Liver (tissue), 9 donors: ENCODE measurements around the gene DPYD. TPM values are rescaled to one million over a fixed set of nuclear protein-coding genes. Genes with fewer than 3 reads are reported as not detected.

Experiments used
- DNase-seq: peaks from one replicate; pipeline ENCODE4 v3.0.0-alpha.2; 2017; ENCODE audit warnings: low spot score
- H3K27ac ChIP-seq, 2 donors: one replicate each; pipeline ENCODE4 v1.7.0; 2013; ENCODE audit warnings: inconsistent platforms in 2 of 2, low read length in 2 of 2, control low read depth in 1 of 2, low read depth in 1 of 2, mild to moderate bottlenecking in 1 of 2
- H3K27me3 ChIP-seq, 4 donors: one replicate each; pipeline versions ENCODE4 v1.6.1 to v1.7.0; 2013; ENCODE audit warnings: low read length in 3 of 4, inconsistent platforms in 1 of 4, mild to moderate bottlenecking in 1 of 4, moderate library complexity in 1 of 4; ENCODE audit not compliant: control insufficient read depth in 4 of 4, insufficient read depth in 4 of 4
- H3K36me3 ChIP-seq, 4 donors: one replicate each; pipeline versions ENCODE4 v1.6.1 to v1.7.0; 2013; ENCODE audit warnings: low read length in 3 of 4, mild to moderate bottlenecking in 3 of 4, low read depth in 1 of 4, moderate library complexity in 1 of 4; ENCODE audit not compliant: control insufficient read depth in 4 of 4, insufficient read depth in 3 of 4
- H3K4me1 ChIP-seq, 4 donors: one replicate each; pipeline versions ENCODE4 v1.6.1 to v1.7.0; 2013; ENCODE audit warnings: low read length in 3 of 4, mild to moderate bottlenecking in 3 of 4, moderate library complexity in 1 of 4; ENCODE audit not compliant: control insufficient read depth in 4 of 4, insufficient read depth in 4 of 4
- H3K4me3 ChIP-seq, 3 donors: one replicate each; pipeline versions ENCODE4 v1.6.1 to v1.7.0; 2013; ENCODE audit warnings: low read length in 3 of 3, control low read depth in 1 of 3, low read depth in 1 of 3, mild to moderate bottlenecking in 1 of 3
- H3K9ac ChIP-seq, 2 donors: one replicate each; pipeline ENCODE4 v1.7.0; 2013; ENCODE audit warnings: low read length in 2 of 2, mild to moderate bottlenecking in 2 of 2, moderate library complexity in 2 of 2, control low read depth in 1 of 2, low read depth in 1 of 2
- H3K9me3 ChIP-seq, 4 donors: one replicate each; pipeline versions ENCODE4 v1.6.1 to v1.7.0; 2013; ENCODE audit warnings: low read length in 3 of 4; ENCODE audit not compliant: control insufficient read depth in 4 of 4
- HNF4A ChIP-seq, 2 donors: conservative IDR thresholded peaks; 2 replicates each; pipeline ENCODE4 v1.6.1; 2016; ENCODE audit warnings: antibody characterized with exemption in 2 of 2, mild to moderate bottlenecking in 2 of 2
- HNF4G ChIP-seq: IDR thresholded peaks from 2 replicates; pipeline ENCODE4 v1.6.1; 2016; ENCODE audit warnings: antibody characterized with exemption
- JUND ChIP-seq, 2 donors: IDR thresholded peaks; 2 replicates each; pipeline ENCODE4 v1.6.1; 2016; ENCODE audit warnings: antibody characterized with exemption in 2 of 2
- RAD21 ChIP-seq, 2 donors: IDR thresholded peaks; 2 replicates each; pipeline ENCODE4 v1.6.1; 2016; ENCODE audit warnings: antibody characterized with exemption in 2 of 2, mild to moderate bottlenecking in 2 of 2
- SP1 ChIP-seq: IDR thresholded peaks from 2 replicates; pipeline ENCODE4 v1.6.1; 2018; ENCODE audit warnings: antibody characterized with exemption, mild to moderate bottlenecking
- YY1 ChIP-seq: IDR thresholded peaks from 2 replicates; pipeline ENCODE4 v1.6.1; 2016; ENCODE audit warnings: antibody characterized with exemption, mild to moderate bottlenecking
- WGBS: extraction: QIAGEN DNeasy Blood & Tissue Kit; methylation state at CpG from one replicate; pipeline ENCODE4 v1.1.7; 2013; 5-methylcytosine and 5-hydroxymethylcytosine counted together
- polyA plus RNA-seq, 2 donors: library from polyadenylated mRNA; stranded (reverse) in 1 of 2; unstranded in 1 of 2; fragments of 200-250 nt in 1 of 2; fragments of >200 nt in 1 of 2; fragmentation: Nextera tagmentation in 1 of 2; extraction: Ambion mirVana in 1 of 2; gene quantifications; one replicate each; pipeline versions ENCODE4 v1.2.1 to v1.2.3, GENCODE V29; 2013 to 2015
- total RNA-seq, 2 donors: library from RNA; depleted of rRNA; stranded (reverse); fragments of >200 nt; gene quantifications; one replicate each; pipeline ENCODE4 v1.2.3, GENCODE V29; 2014
- TF ChIP-seq, protein P1 (sequence below): IDR thresholded peaks from 2 replicates; pipeline ENCODE4 v1.6.1; 2016; ENCODE audit warnings: antibody characterized with exemption
- TF ChIP-seq, protein P2 (sequence below): IDR thresholded peaks from 2 replicates; pipeline ENCODE4 v1.6.1; 2016; ENCODE audit warnings: antibody characterized with exemption, mild to moderate bottlenecking
- TF ChIP-seq, protein P3 (sequence below): IDR thresholded peaks from 2 replicates; pipeline ENCODE4 v1.6.1; 2016; ENCODE audit warnings: antibody characterized with exemption
- donor health status: healthy.
- donor health status: healthy.
- donor health status: healthy.
- donor health status: healthy.
- donor health status: healthy.

The DPYD gene
- total and polyA plus RNA-seq, 4 donors, result 16.2 to 142 (median 47.0) TPM

DNA sequence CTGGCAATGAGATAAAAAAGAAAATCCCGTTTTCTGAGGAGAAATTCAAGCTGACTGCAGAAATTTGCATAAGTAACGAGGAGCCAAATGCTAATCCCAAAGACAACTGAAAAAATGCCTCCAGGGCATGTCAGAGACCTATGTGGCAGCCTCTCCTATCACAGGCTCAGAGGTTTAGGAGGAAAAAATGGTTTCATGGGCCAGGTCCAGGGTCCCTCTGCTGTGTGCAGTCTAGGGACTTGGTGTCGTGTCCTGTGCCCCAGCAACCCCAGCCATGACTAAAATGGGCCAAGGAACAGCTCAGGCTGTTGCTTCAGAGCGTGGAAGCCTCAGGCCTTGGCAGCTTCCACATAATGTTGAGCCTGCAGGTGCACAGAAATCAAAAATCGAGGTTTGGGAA lies 456.5 kb downstream of the DPYD start:
- peaks cover 0 to 5% (median 0%) of the 10 kb centered on the region in 4 donors for H3K4me1 ChIP-seq
- no peak for DNase-seq
- peaks cover 0 to 3% (median 1%) of the 10 kb centered on the region in 4 donors for H3K36me3 ChIP-seq
- H3K9me3 ChIP-seq, result peaks cover 0 to 5% (median 0%) of the 10 kb centered on the region in 4 donors
- TF ChIP-seq JUND (IDR thresholded peaks at IDR 0.05) (no peak), HNF4A (conservative IDR thresholded peaks at IDR 0.05) (no peak), HNF4G (no peak), SP1 (no peak)
- TF ChIP-seq, protein P1, sequence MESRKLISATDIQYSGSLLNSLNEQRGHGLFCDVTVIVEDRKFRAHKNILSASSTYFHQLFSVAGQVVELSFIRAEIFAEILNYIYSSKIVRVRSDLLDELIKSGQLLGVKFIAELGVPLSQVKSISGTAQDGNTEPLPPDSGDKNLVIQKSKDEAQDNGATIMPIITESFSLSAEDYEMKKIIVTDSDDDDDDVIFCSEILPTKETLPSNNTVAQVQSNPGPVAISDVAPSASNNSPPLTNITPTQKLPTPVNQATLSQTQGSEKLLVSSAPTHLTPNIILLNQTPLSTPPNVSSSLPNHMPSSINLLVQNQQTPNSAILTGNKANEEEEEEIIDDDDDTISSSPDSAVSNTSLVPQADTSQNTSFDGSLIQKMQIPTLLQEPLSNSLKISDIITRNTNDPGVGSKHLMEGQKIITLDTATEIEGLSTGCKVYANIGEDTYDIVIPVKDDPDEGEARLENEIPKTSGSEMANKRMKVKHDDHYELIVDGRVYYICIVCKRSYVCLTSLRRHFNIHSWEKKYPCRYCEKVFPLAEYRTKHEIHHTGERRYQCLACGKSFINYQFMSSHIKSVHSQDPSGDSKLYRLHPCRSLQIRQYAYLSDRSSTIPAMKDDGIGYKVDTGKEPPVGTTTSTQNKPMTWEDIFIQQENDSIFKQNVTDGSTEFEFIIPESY, result no peak
- TF ChIP-seq, protein P2, sequence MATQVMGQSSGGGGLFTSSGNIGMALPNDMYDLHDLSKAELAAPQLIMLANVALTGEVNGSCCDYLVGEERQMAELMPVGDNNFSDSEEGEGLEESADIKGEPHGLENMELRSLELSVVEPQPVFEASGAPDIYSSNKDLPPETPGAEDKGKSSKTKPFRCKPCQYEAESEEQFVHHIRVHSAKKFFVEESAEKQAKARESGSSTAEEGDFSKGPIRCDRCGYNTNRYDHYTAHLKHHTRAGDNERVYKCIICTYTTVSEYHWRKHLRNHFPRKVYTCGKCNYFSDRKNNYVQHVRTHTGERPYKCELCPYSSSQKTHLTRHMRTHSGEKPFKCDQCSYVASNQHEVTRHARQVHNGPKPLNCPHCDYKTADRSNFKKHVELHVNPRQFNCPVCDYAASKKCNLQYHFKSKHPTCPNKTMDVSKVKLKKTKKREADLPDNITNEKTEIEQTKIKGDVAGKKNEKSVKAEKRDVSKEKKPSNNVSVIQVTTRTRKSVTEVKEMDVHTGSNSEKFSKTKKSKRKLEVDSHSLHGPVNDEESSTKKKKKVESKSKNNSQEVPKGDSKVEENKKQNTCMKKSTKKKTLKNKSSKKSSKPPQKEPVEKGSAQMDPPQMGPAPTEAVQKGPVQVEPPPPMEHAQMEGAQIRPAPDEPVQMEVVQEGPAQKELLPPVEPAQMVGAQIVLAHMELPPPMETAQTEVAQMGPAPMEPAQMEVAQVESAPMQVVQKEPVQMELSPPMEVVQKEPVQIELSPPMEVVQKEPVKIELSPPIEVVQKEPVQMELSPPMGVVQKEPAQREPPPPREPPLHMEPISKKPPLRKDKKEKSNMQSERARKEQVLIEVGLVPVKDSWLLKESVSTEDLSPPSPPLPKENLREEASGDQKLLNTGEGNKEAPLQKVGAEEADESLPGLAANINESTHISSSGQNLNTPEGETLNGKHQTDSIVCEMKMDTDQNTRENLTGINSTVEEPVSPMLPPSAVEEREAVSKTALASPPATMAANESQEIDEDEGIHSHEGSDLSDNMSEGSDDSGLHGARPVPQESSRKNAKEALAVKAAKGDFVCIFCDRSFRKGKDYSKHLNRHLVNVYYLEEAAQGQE, result no peak
- no peak overlapping the region for H3K4me3 ChIP-seq
- H3K9ac ChIP-seq, result no peak overlapping the region
- WGBS, result 94% methylated on average over 5 of the region's 5 CpGs
- no peaks in the 10 kb centered on the region for H3K27me3 ChIP-seq
- no peak overlapping the region for H3K27ac ChIP-seq

DNA sequence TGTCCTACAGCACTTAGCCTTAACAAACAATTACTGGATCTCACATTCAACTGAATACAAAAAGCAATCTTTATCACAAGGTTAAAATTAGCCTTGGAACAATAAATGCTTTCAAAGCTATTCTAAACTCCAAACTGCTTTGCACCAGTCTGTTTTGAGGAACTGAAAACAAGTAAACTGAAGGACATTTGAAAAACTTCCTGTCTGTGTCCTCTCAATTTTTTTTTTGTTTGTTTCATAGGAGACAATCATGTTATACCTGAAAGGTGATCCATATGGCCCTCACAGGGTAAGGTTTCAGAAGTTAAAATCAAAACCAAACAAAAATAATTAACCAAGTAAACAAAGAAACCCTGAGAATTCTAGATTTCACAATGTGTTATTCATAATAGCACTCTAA lies 459.1 kb downstream of the DPYD start:
- no peaks in the 10 kb centered on the region for H3K4me1 ChIP-seq
- no peak overlapping the region for H3K9ac ChIP-seq
- no peak overlapping the region for H3K27ac ChIP-seq
- no peaks in the 10 kb centered on the region for H3K9me3 ChIP-seq
- no peak for DNase-seq
- no peak for TF ChIP-seq SP1
- TF ChIP-seq, protein P3, sequence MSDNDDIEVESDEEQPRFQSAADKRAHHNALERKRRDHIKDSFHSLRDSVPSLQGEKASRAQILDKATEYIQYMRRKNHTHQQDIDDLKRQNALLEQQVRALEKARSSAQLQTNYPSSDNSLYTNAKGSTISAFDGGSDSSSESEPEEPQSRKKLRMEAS, result no peak
- TF ChIP-seq RAD21 (IDR thresholded peaks at IDR 0.05), result no peak
- no peak overlapping the region for H3K4me3 ChIP-seq
- H3K27me3 ChIP-seq, result no peaks in the 10 kb centered on the region
- peaks cover 0 to 4% (median 3%) of the 10 kb centered on the region in 4 donors for H3K36me3 ChIP-seq

DNA sequence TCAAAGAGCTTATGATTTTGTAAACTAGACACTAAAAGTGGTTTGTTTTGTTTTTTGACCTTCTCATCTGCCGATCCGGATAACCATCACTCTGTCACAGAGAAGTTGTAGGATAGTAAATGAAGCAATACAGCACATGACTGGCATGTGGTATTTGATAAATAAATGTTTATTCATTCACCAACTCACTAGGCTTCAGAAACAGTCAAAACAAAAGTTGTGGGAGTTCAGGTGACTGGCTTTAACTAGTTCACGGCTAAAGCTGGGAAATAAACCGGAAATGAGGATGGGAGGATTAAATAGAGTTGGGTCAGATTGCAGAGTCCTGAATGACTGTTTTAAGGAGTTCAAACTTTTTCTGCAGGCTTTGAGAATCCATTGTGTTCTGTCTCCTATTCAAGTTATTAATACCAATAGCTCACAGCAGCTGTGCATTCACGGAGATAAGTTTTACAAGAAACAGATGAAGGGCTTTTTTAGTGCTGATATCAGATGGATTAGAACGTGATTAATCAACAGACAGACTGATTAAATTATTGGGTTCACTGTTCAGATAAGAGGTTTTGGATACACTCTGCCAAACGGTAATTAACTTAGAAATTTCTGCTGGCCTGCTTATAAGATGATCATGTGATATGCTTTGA lies 463.3 kb downstream of the DPYD start:
- H3K27ac ChIP-seq, result no peak overlapping the region
- 81% methylated on average over 7 of the region's 7 CpGs for WGBS
- no peaks in the 10 kb centered on the region for H3K4me1 ChIP-seq
- DNase-seq, result no peak
- no peak overlapping the region for H3K9ac ChIP-seq
- H3K36me3 ChIP-seq, result peaks cover 0 to 5% (median 1%) of the 10 kb centered on the region in 4 donors
- no peaks in the 10 kb centered on the region for H3K9me3 ChIP-seq
- TF ChIP-seq RAD21 (IDR thresholded peaks at IDR 0.05) (no peak), YY1 (no peak), SP1 (no peak)
- no peak overlapping the region for H3K4me3 ChIP-seq
- no peaks in the 10 kb centered on the region for H3K27me3 ChIP-seq
